Activated CD4-positive, alpha-beta memory T cell treated with anti-CD3 and anti-CD28 coated beads, Interleukin-2, amount 10 ng/mL, durations not matched to agents 7 days and 5 days (primary cell): ENCODE results near the gene AGMO. TPM values are rescaled to one million over a fixed set of nuclear protein-coding genes. Genes with fewer than 3 reads are reported as not detected.

Source experiments
- CTCF ChIA-PET: fragments of 350-600 bp; sonication (Branson Sonifier 250); formaldehyde crosslinking; loops from one replicate; lab custom pipeline; 2021; ENCODE audit warnings: antibody characterized with exemption, inconsistent platforms; lab: Charles Lee
- POLR2A ChIA-PET: fragments of 350-600 bp; sonication (Branson Sonifier 250); formaldehyde crosslinking; loops from one replicate; lab custom pipeline; 2021; ENCODE audit warnings: antibody characterized with exemption; lab: Charles Lee
- DNase-seq: peaks from one replicate; pipeline ENCODE4 v3.0.0-alpha.2; 2020
- H3K27ac Mint-ChIP-seq: one replicate; pipeline ENCODE4 v1.8.0; 2021; ENCODE audit warnings: mild to moderate bottlenecking, mixed read lengths
- H3K27me3 Mint-ChIP-seq: one replicate; pipeline ENCODE4 v1.8.0; 2021; ENCODE audit warnings: mixed read lengths
- H3K36me3 Mint-ChIP-seq: one replicate; pipeline ENCODE4 v1.8.0; 2021; ENCODE audit warnings: low read depth, mixed read lengths
- H3K4me1 Mint-ChIP-seq: one replicate; pipeline ENCODE4 v1.8.0; 2021; ENCODE audit warnings: mixed read lengths
- H3K4me3 Mint-ChIP-seq: one replicate; pipeline ENCODE4 v1.8.0; 2021; ENCODE audit warnings: mild to moderate bottlenecking, mixed read lengths
- H3K9me3 Mint-ChIP-seq: one replicate; pipeline ENCODE4 v1.8.0; 2021; ENCODE audit warnings: mixed read lengths
- total RNA-seq, 2 experiments: library from RNA; stranded (reverse); gene quantifications; one replicate each; pipeline ENCODE4 v1.2.3, GENCODE V29; 2021

AGMO gene
- total RNA-seq, 2 experiments from 2014 or later, result not detected

- CTCF ChIA-PET, result no interaction called here
- POLR2A ChIA-PET, result no interaction called here
- Mint-ChIP-seq H3K36me3 (no peaks in the 10 kb centered on the region), H3K4me1 (no peaks in the 10 kb centered on the region), H3K9me3 (peaks cover 2% of the 10 kb centered on the region), H3K4me3 (no peak overlapping the region), H3K27ac (no peak overlapping the region), H3K27me3 (no peaks in the 10 kb centered on the region)
- DNase-seq, result no peak
These were observed 102.7 kb downstream of the AGMO start for GRCh38 chr7:15459018-15459615.

GRCh38 chr7:15457990-15458955 lies 103.5 kb downstream of the AGMO start:
- ChIA-PET CTCF (no interaction called here), POLR2A (no interaction called here)
- H3K4me3 Mint-ChIP-seq, result no peak overlapping the region
- no peaks in the 10 kb centered on the region for H3K27me3 Mint-ChIP-seq
- no peak for DNase-seq
- no peak overlapping the region for H3K27ac Mint-ChIP-seq
- no peaks in the 10 kb centered on the region for H3K36me3 Mint-ChIP-seq
- H3K9me3 Mint-ChIP-seq, result peaks cover 3% of the 10 kb centered on the region
- H3K4me1 Mint-ChIP-seq, result no peaks in the 10 kb centered on the region

GRCh38 chr7:15452670-15453069 lies 109.1 kb downstream of the AGMO start:
- Mint-ChIP-seq H3K36me3 (no peaks in the 10 kb centered on the region), H3K27me3 (no peaks in the 10 kb centered on the region), H3K4me3 (no peak overlapping the region), H3K9me3 (peaks cover 4% of the 10 kb centered on the region), H3K27ac (no peak overlapping the region), H3K4me1 (no peaks in the 10 kb centered on the region)
- DNase-seq, result no peak
- ChIA-PET POLR2A (no interaction called here), CTCF (no interaction called here)

GRCh38 chr7:15446722-15447121 lies 115.1 kb downstream of the AGMO start:
- no peak for DNase-seq
- H3K27me3 Mint-ChIP-seq, result no peaks in the 10 kb centered on the region
- POLR2A ChIA-PET, result no interaction called here
- H3K4me3 Mint-ChIP-seq, result no peak overlapping the region
- H3K4me1 Mint-ChIP-seq, result no peaks in the 10 kb centered on the region
- H3K36me3 Mint-ChIP-seq, result no peaks in the 10 kb centered on the region
- H3K9me3 Mint-ChIP-seq, result peaks cover 7% of the 10 kb centered on the region
- CTCF ChIA-PET, result no interaction called here
- no peak overlapping the region for H3K27ac Mint-ChIP-seq

GRCh38 chr7:15446280-15446679 lies 115.5 kb downstream of the AGMO start:
- Mint-ChIP-seq H3K27me3 (no peaks in the 10 kb centered on the region), H3K36me3 (no peaks in the 10 kb centered on the region), H3K4me1 (no peaks in the 10 kb centered on the region), H3K4me3 (no peak overlapping the region), H3K9me3 (peaks cover 7% of the 10 kb centered on the region), H3K27ac (no peak overlapping the region)
- POLR2A ChIA-PET, result no interaction called here
- no peak for DNase-seq
- CTCF ChIA-PET, result no interaction called here

- POLR2A ChIA-PET, result no interaction called here
- CTCF ChIA-PET, result no interaction called here
- no peaks in the 10 kb centered on the region for H3K4me1 Mint-ChIP-seq
- H3K4me3 Mint-ChIP-seq, result no peak overlapping the region
- no peaks in the 10 kb centered on the region for H3K36me3 Mint-ChIP-seq
- peaks cover 5% of the 10 kb centered on the region for H3K9me3 Mint-ChIP-seq
- no peaks in the 10 kb centered on the region for H3K27me3 Mint-ChIP-seq
- no peak for DNase-seq
- no peak overlapping the region for H3K27ac Mint-ChIP-seq
These were observed 119.9 kb downstream of the AGMO start for GRCh38 chr7:15441915-15442314.

- H3K27me3 Mint-ChIP-seq, result no peaks in the 10 kb centered on the region
- no peak for DNase-seq
- H3K4me1 Mint-ChIP-seq, result no peaks in the 10 kb centered on the region
- no peak overlapping the region for H3K4me3 Mint-ChIP-seq
- peaks cover 5% of the 10 kb centered on the region for H3K9me3 Mint-ChIP-seq
- H3K36me3 Mint-ChIP-seq, result no peaks in the 10 kb centered on the region
- H3K27ac Mint-ChIP-seq, result no peak overlapping the region
- CTCF ChIA-PET, result no interaction called here
- POLR2A ChIA-PET, result no interaction called here
These were observed 121.3 kb downstream of the AGMO start for GRCh38 chr7:15440482-15440881.

- CTCF ChIA-PET, result no interaction called here
- Mint-ChIP-seq H3K9me3 (peaks cover 5% of the 10 kb centered on the region), H3K36me3 (no peaks in the 10 kb centered on the region), H3K27ac (no peak overlapping the region), H3K27me3 (no peaks in the 10 kb centered on the region), H3K4me1 (no peaks in the 10 kb centered on the region), H3K4me3 (no peak overlapping the region)
- POLR2A ChIA-PET, result no interaction called here
- no peak for DNase-seq
These were observed 122.0 kb downstream of the AGMO start for GRCh38 chr7:15439853-15440252.

- no peak for DNase-seq
- H3K36me3 Mint-ChIP-seq, result no peaks in the 10 kb centered on the region
- no peaks in the 10 kb centered on the region for H3K4me1 Mint-ChIP-seq
- H3K9me3 Mint-ChIP-seq, result no peaks in the 10 kb centered on the region
- H3K27ac Mint-ChIP-seq, result no peak overlapping the region
- ChIA-PET CTCF (no interaction called here), POLR2A (no interaction called here)
- no peaks in the 10 kb centered on the region for H3K27me3 Mint-ChIP-seq
- no peak overlapping the region for H3K4me3 Mint-ChIP-seq
These were observed 128.7 kb downstream of the AGMO start for GRCh38 chr7:15433151-15433550.

- no peaks in the 10 kb centered on the region for H3K36me3 Mint-ChIP-seq
- no peaks in the 10 kb centered on the region for H3K27me3 Mint-ChIP-seq
- H3K9me3 Mint-ChIP-seq, result peaks cover 2% of the 10 kb centered on the region
- H3K27ac Mint-ChIP-seq, result no peak overlapping the region
- ChIA-PET CTCF (no interaction called here), POLR2A (no interaction called here)
- DNase-seq, result no peak
- no peak overlapping the region for H3K4me3 Mint-ChIP-seq
- H3K4me1 Mint-ChIP-seq, result no peaks in the 10 kb centered on the region
These were observed 130.9 kb downstream of the AGMO start for GRCh38 chr7:15430911-15431310.

- Mint-ChIP-seq H3K27me3 (no peaks in the 10 kb centered on the region), H3K4me3 (no peak overlapping the region), H3K36me3 (no peaks in the 10 kb centered on the region), H3K27ac (no peak overlapping the region), H3K4me1 (no peaks in the 10 kb centered on the region), H3K9me3 (peaks cover 2% of the 10 kb centered on the region)
- no peak for DNase-seq
- POLR2A ChIA-PET, result no interaction called here
- CTCF ChIA-PET, result no interaction called here
These were observed 131.6 kb downstream of the AGMO start for GRCh38 chr7:15430191-15430590.

GRCh38 chr7:15424468-15424867 lies 137.3 kb downstream of the AGMO start:
- CTCF ChIA-PET, result no interaction called here

GRCh38 chr7:15419596-15419995 lies 142.2 kb downstream of the AGMO start:
- no peak for DNase-seq
- ChIA-PET CTCF (no interaction called here), POLR2A (no interaction called here)
- H3K36me3 Mint-ChIP-seq, result no peaks in the 10 kb centered on the region
- no peak overlapping the region for H3K4me3 Mint-ChIP-seq
- H3K27me3 Mint-ChIP-seq, result no peaks in the 10 kb centered on the region
- no peak overlapping the region for H3K27ac Mint-ChIP-seq
- no peaks in the 10 kb centered on the region for H3K4me1 Mint-ChIP-seq
- H3K9me3 Mint-ChIP-seq, result peaks cover 12% of the 10 kb centered on the region

More at GRCh38 chr7:15424468-15424867, 137.3 kb downstream of the AGMO start:
- POLR2A ChIA-PET, result no interaction called here
- Mint-ChIP-seq H3K9me3 (peaks cover 11% of the 10 kb centered on the region), H3K36me3 (no peaks in the 10 kb centered on the region), H3K4me1 (no peaks in the 10 kb centered on the region), H3K27ac (no peak overlapping the region), H3K4me3 (no peak overlapping the region), H3K27me3 (no peaks in the 10 kb centered on the region)
- DNase-seq, result no peak

GRCh38 chr7:15418264-15418663 lies 143.6 kb downstream of the AGMO start:
- POLR2A ChIA-PET, result no interaction called here
- CTCF ChIA-PET, result no interaction called here

More at GRCh38 chr7:15418264-15418663, 143.6 kb downstream of the AGMO start:
- H3K4me1 Mint-ChIP-seq, result no peaks in the 10 kb centered on the region
- no peak overlapping the region for H3K4me3 Mint-ChIP-seq
- no peak overlapping the region for H3K27ac Mint-ChIP-seq
- H3K36me3 Mint-ChIP-seq, result no peaks in the 10 kb centered on the region
- H3K9me3 Mint-ChIP-seq, result peaks cover 12% of the 10 kb centered on the region
- no peaks in the 10 kb centered on the region for H3K27me3 Mint-ChIP-seq
- DNase-seq, result no peak
